Measurements from ENCODE around the gene ATP2B2. TPM values are rescaled to one million over a fixed set of nuclear protein-coding genes. Genes with fewer than 3 reads are reported as not detected.

ATP2B2 gene
- total RNA-seq, 2 donors from 2014 or later = 0.07 to 0.11 TPM

GRCh38 chr3:10334042-10334441, 171.3 kb downstream of the ATP2B2 start:
- Histone ChIP-seq H3K4me1 (no peaks in the 10 kb centered on the region), H3K9me3 (no peaks in the 10 kb centered on the region), H3K36me3 (no peaks in the 10 kb centered on the region), H3K9ac (ENCODE audit: low read depth in 2 of 2, low read length in 2 of 2) (no peak overlapping the region), H3K4me3 (no peak overlapping the region), H3K27ac (no peak overlapping the region), H3K27me3 (no peaks in the 10 kb centered on the region)
- no peak for TF ChIP-seq CTCF (IDR thresholded peaks at IDR 0.05)
- intact Hi-C loops (cut with DNase I) = no loop called here
- no peak for DNase-seq

DNA sequence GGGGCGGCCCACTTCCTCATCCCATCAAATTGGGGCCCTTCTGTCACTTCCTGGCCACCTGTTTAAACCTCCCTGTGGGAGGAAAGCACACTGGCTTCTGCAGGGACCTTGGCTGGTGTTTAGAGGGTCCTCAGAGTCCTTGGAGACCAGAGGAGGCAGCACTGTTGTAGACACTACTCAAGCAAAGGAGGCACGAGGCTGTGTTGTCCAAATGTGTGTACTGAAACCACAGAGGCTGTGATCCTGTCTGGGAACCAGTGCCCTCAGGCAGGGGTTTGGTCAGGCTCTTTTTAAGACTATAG, 172.1 kb downstream of the ATP2B2 start:
- DNase-seq = no peak
- intact Hi-C loops (cut with DNase I) = no loop called here
- H3K27ac ChIP-seq = no peak overlapping the region
- no peaks in the 10 kb centered on the region for H3K4me1 ChIP-seq
- no peaks in the 10 kb centered on the region for H3K27me3 ChIP-seq
- no peak overlapping the region for H3K9ac ChIP-seq (ENCODE audit: low read depth in 2 of 2, low read length in 2 of 2)
- no peaks in the 10 kb centered on the region for H3K36me3 ChIP-seq
- TF ChIP-seq CTCF (IDR thresholded peaks at IDR 0.05) = no peak
- H3K9me3 ChIP-seq = no peaks in the 10 kb centered on the region
- H3K4me3 ChIP-seq = no peak overlapping the region

DNA sequence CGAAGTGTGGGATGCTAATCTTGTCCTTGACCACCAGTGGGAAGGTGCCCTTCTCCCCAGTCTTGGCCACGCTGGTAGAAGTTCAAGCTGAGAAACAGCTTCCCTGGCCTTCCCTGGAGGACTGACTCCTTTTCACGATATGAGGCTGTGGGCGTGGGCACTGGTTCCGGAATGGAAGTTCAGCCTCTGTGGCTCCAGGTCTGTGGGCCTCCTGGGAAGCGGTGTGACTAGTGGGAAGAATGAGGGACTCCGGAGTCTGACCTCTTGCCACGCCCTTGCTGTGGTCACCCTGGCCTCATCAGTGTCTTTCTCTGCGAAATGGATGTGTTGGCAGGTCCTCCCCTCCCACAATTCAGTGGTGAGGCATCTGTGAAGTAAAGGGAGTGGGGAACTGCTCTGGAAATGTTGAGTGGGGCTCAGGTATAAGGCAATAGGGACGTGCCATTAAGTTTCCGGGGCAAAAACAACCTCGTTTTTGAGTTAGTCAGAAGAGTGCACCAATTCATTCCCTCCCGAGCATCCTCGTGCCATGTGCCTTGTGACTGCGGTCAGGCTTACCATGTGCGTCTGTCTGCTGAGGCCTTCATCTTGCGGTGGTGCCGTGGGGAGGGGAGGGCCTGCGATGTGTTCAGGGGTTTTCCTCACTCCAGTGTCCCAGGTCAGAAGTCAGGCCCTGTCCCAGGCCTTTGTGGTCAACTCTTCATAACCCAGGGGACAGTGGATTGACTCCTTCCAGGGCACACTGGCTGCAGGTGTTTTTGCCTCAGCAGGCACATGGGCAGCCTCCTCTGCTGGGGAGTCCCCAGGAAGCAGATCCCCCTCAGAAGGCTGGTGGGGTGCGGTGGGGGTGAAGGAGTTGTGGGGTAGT, 172.7 kb downstream of the ATP2B2 start:
- Histone ChIP-seq H3K27ac (no peak overlapping the region), H3K4me3 (no peak overlapping the region)

DNA sequence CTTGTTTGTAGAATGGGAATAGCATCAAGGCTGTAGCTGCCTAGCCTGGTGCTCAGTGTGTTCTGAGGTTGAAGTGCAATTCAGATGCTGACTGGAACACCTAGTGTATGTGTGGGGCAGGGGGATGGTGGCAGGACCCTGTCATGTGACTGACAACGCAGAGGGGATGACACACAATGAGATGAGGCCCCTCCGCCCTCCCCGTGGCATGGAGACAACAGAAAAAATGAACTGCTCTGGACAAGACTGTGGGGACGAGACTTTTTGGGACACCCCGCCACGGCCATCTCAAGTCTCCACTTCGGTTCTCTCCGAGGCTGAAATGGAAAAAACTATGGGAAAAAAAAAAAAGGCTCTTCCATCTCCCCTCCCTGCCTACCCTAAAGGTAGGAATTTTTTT, 174.1 kb downstream of the ATP2B2 start:
- Histone ChIP-seq H3K27me3 (no peaks in the 10 kb centered on the region), H3K27ac (no peak overlapping the region), H3K36me3 (no peaks in the 10 kb centered on the region), H3K9me3 (no peaks in the 10 kb centered on the region), H3K9ac (ENCODE audit: low read depth in 2 of 2, low read length in 2 of 2) (no peak overlapping the region), H3K4me1 (no peaks in the 10 kb centered on the region), H3K4me3 (no peak overlapping the region)
- no peak for TF ChIP-seq CTCF (IDR thresholded peaks at IDR 0.05)
- intact Hi-C loops (cut with DNase I) = no loop called here
- no peak for DNase-seq

More for the DNA sequence above, 172.7 kb downstream of the ATP2B2 start:
- no peaks in the 10 kb centered on the region for H3K9me3 ChIP-seq
- H3K4me1 ChIP-seq = no peaks in the 10 kb centered on the region
- H3K27me3 ChIP-seq = no peaks in the 10 kb centered on the region
- H3K36me3 ChIP-seq = no peaks in the 10 kb centered on the region
- no peak for DNase-seq
- H3K9ac ChIP-seq (ENCODE audit: low read depth in 2 of 2, low read length in 2 of 2) = no peak overlapping the region
- intact Hi-C loops (cut with DNase I) = no loop called here
- no peak for TF ChIP-seq CTCF (IDR thresholded peaks at IDR 0.05)

DNA sequence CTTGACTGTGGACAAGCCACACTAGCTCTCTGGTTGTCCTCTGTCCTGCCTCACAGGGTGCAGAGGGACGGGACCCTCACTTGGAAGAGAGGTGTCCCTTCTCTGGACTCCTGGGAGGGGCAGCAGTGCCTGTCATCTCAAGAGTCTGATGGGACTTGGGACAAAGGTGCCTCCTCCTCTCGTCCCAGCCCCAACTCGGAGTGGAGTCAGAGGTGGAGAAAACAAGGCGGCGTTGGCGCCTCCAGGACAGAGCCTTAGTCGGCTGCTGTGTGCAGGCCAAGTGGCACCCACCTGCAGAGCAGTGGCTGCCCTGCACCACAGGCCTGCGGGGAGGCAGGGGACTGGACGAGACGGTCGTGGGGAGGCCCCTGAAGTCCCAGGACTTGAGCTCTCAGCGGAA, 175.1 kb downstream of the ATP2B2 start:
- no peaks in the 10 kb centered on the region for H3K4me1 ChIP-seq
- intact Hi-C loops (cut with DNase I) = no loop called here
- H3K4me3 ChIP-seq = no peak overlapping the region
- H3K36me3 ChIP-seq = no peaks in the 10 kb centered on the region
- H3K27ac ChIP-seq = no peak overlapping the region
- no peak for TF ChIP-seq CTCF (IDR thresholded peaks at IDR 0.05)
- no peaks in the 10 kb centered on the region for H3K27me3 ChIP-seq
- no peak for DNase-seq
- no peaks in the 10 kb centered on the region for H3K9me3 ChIP-seq
- no peak overlapping the region for H3K9ac ChIP-seq (ENCODE audit: low read depth in 2 of 2, low read length in 2 of 2)
